OCI-LY1 (cell line): ENCODE measurements around the gene PPIP5K2.
"Not testable (repeated sequence)": the region's sequence is repeated elsewhere in the genome, so short reads cannot be mapped to it uniquely, and the experiment has no call there.

ENCODE experiments used
- CTCF ChIP-seq: fragments of 200-600 bp; sonication (generic), shearing (Covaris generic); IDR thresholded peaks from 2 replicates; pipeline ENCODE4 v1.5.1; 2017; ENCODE audit warnings: mild to moderate bottlenecking, antibody characterized with exemption, low read length, moderate library complexity, mixed read lengths
- EZH2 ChIP-seq: fragments of 200-600 bp; sonication (generic), shearing (Covaris generic); IDR thresholded peaks from 2 replicates; pipeline ENCODE4 v1.8.0; 2017; ENCODE audit warnings: borderline replicate concordance, mixed run types, mild to moderate bottlenecking, antibody characterized with exemption, low read length, moderate library complexity, mixed read lengths

- TF ChIP-seq CTCF, EZH2: not testable (repeated sequence)
Observed at GRCh38 chr5:103219074-103219473, 99.0 kb downstream of the PPIP5K2 start.
